Stimulated activated CD8-positive, alpha-beta memory T cell treated with anti-CD3 and anti-CD28 coated beads, Interleukin-12 subunit alpha, Interleukin-12 subunit beta, amount 100 ng/mL, for 1 hour (primary cell): ENCODE measurements around the gene EXOC7.
"Not testable (repeated sequence)": the region's sequence is repeated elsewhere in the genome, so short reads cannot be mapped to it uniquely, and the experiment has no call there.

Experiments used
- DNase-seq: peaks from one replicate; pipeline ENCODE4 v3.0.0-alpha.2; 2020; ENCODE audit warnings: low read depth

EXOC7 gene

GRCh38 chr17:76075364-76076145 lies 28.0 kb downstream of the EXOC7 start:
- DNase-seq, result no peak

- no peak for DNase-seq
Measured at GRCh38 chr17:76074390-76075363, 28.9 kb downstream of the EXOC7 start, which contains the start of gene GALR2. TSS of gene GALR2 (plus strand) at chr17:76074781. CDS start at chr17:76074884, 103 bp downstream.

- DNase-seq, result peak; percentile 74
Measured at GRCh38 chr17:76072148-76072858, 31.3 kb downstream of the EXOC7 start, which contains the start of gene SRP68. TSS of gene SRP68 (minus strand) at chr17:76072517. CDS start at chr17:76072491, 26 bp downstream.

- DNase-seq, result no peak
Measured at GRCh38 chr17:76071531-76072147, 31.9 kb downstream of the EXOC7 start.

GRCh38 chr17:76065775-76066174 lies 37.8 kb downstream of the EXOC7 start:
- DNase-seq, result no peak

- no peak for DNase-seq
Measured at GRCh38 chr17:76063875-76064546, 39.6 kb downstream of the EXOC7 start.

GRCh38 chr17:76058264-76058663 lies 45.3 kb downstream of the EXOC7 start:
- not testable (repeated sequence) for DNase-seq

- DNase-seq, result no peak
Measured at GRCh38 chr17:76056882-76057281, 46.7 kb downstream of the EXOC7 start.

GRCh38 chr17:76054112-76054476 lies 49.5 kb downstream of the EXOC7 start:
- DNase-seq, result no peak

GRCh38 chr17:76053246-76054111 lies 50.1 kb downstream of the EXOC7 start:
- DNase-seq, result no peak

- no peak for DNase-seq
Measured at GRCh38 chr17:76051561-76051960, 52.0 kb downstream of the EXOC7 start.

- DNase-seq, result no peak
Measured at GRCh38 chr17:76050538-76051467, 52.8 kb downstream of the EXOC7 start.

GRCh38 chr17:76049836-76050537 lies 53.6 kb downstream of the EXOC7 start:
- DNase-seq, result no peak

GRCh38 chr17:76049239-76049638 lies 54.3 kb downstream of the EXOC7 start:
- DNase-seq, result no peak

GRCh38 chr17:76048711-76049110 lies 54.9 kb downstream of the EXOC7 start:
- no peak for DNase-seq

- DNase-seq, result no peak
Measured at GRCh38 chr17:76048025-76048605, 55.5 kb downstream of the EXOC7 start.

GRCh38 chr17:76046064-76046463 lies 57.5 kb downstream of the EXOC7 start:
- DNase-seq, result no peak

GRCh38 chr17:76044475-76045007 lies 59.0 kb downstream of the EXOC7 start:
- DNase-seq, result not testable (repeated sequence)
